OCI-LY3 (cell line): ENCODE measurements around the gene PHC3.

ENCODE experiments used
- H2AFZ ChIP-seq: fragments of 200-600, 300-600 bp; shearing (Covaris generic); 2 replicates; pipeline ENCODE4 v1.6.0; 2014; ENCODE audit warnings: antibody characterized with exemption, low read depth, low read length
- H3K27ac ChIP-seq: fragments of 200-600, 300-600 bp; sonication (generic); 2 replicates; pipeline ENCODE4 v1.5.1; 2014; ENCODE audit warnings: mild to moderate bottlenecking, low read length, moderate library complexity, mixed read lengths
- H3K27me3 ChIP-seq: fragments of 200-600, 300-600 bp; sonication (generic); 2 replicates; pipeline ENCODE4 v1.6.1; 2014; ENCODE audit warnings: low read depth, low read length, mixed read lengths
- H3K36me3 ChIP-seq: fragments of 200-600, 300-600 bp; sonication (generic); replicated peaks from 2 replicates; pipeline ENCODE3; 2014; ENCODE audit warnings: low read depth, low read length, mixed read lengths
- H3K4me1 ChIP-seq: fragments of 300-600, 200-600 bp; sonication (generic); 2 replicates; pipeline ENCODE4 v1.6.1; 2014; ENCODE audit warnings: low read length, mixed read lengths
- H3K4me2 ChIP-seq: fragments of 200-600, 300-600 bp; sonication (generic); 2 replicates; pipeline ENCODE4 v1.6.1; 2014; ENCODE audit warnings: low read length, mixed read lengths
- H3K4me3 ChIP-seq: fragments of 300-600, 200-600 bp; sonication (generic); 2 replicates; pipeline ENCODE4 v1.5.1; 2014; ENCODE audit warnings: antibody characterized with exemption, mild to moderate bottlenecking, low read length, moderate library complexity
- H3K79me2 ChIP-seq: fragments of 300-600, 200-600 bp; shearing (Covaris generic); 2 replicates; pipeline ENCODE4 v1.6.1; 2014; ENCODE audit warnings: mild to moderate bottlenecking, low read length, mixed read lengths
- H3K9ac ChIP-seq: fragments of 300-600, 200-600 bp; shearing (Covaris generic); 2 replicates; pipeline ENCODE4 v1.6.0; 2014; ENCODE audit warnings: mild to moderate bottlenecking, low read length, moderate library complexity
- H3K9me3 ChIP-seq: fragments of 200-600, 300-600 bp; shearing (Covaris generic); 2 replicates; pipeline ENCODE4 v1.6.1; 2014; ENCODE audit warnings: low read length, mixed read lengths; ENCODE audit not compliant: insufficient read depth
- H4K20me1 ChIP-seq: fragments of 200-600, 300-600 bp; sonication (generic); 2 replicates; pipeline ENCODE4 v1.6.1; 2016; ENCODE audit warnings: low read length, mixed read lengths; ENCODE audit not compliant: insufficient read depth
- CTCF ChIP-seq: fragments of 200-600, 300-600 bp; sonication (generic); IDR thresholded peaks from 2 replicates; pipeline ENCODE4 v1.5.1; 2014; ENCODE audit warnings: antibody characterized with exemption, low read length, low read depth
- EZH2phosphoT487 ChIP-seq: fragments of 200-600 bp; shearing (Covaris generic); IDR thresholded peaks from 2 replicates; pipeline ENCODE4 v1.6.1; 2018; ENCODE audit warnings: antibody characterized with exemption, mixed run types, low read depth

PHC3 gene

GRCh38 chr3:170225166-170225565 is 43.6 kb upstream of the PHC3 start:
- H3K27ac ChIP-seq = no peak overlapping the region

GRCh38 chr3:170222647-170223541 is 41.4 kb upstream of the PHC3 start:
- H3K9ac ChIP-seq = peak overlapping the region; percentile 74
- H3K27ac ChIP-seq = 0 out of 2 replicates have a peak overlapping the region, but pooled peaks have one; percentile 3
- peaks cover 19% of the 10 kb centered on the region for H3K79me2 ChIP-seq
- TF ChIP-seq EZH2phosphoT487 (no peak), CTCF (no peak)
- H3K4me1 ChIP-seq = peaks cover 10% of the 10 kb centered on the region
- no peaks in the 10 kb centered on the region; the same call in 1 of the 2 replicates for H4K20me1 ChIP-seq
- no peaks in the 10 kb centered on the region for H3K36me3 ChIP-seq
- peak overlapping the region; percentile 85 for H3K4me3 ChIP-seq
- H2AFZ ChIP-seq = peak overlapping the region; percentile 94
- H3K27me3 ChIP-seq = no peaks in the 10 kb centered on the region
- peak overlapping the region; percentile 81 for H3K4me2 ChIP-seq
- H3K9me3 ChIP-seq = no peaks in the 10 kb centered on the region

More at GRCh38 chr3:170225166-170225565, 43.6 kb upstream of the PHC3 start:
- Histone ChIP-seq H2AFZ (no peak overlapping the region), H3K4me1 (peaks cover 10% of the 10 kb centered on the region), H3K9ac (no peak overlapping the region), H3K4me2 (no peak overlapping the region), H4K20me1 (no peaks in the 10 kb centered on the region; the same call in 1 of the 2 replicates), H3K36me3 (no peaks in the 10 kb centered on the region), H3K79me2 (peaks cover 19% of the 10 kb centered on the region), H3K27me3 (no peaks in the 10 kb centered on the region), H3K9me3 (no peaks in the 10 kb centered on the region), H3K4me3 (no peak overlapping the region)
- TF ChIP-seq CTCF = no peak
- no peak for TF ChIP-seq EZH2phosphoT487

- H3K27ac ChIP-seq = peak within 1 kb of the TSS; percentile 46
- TF ChIP-seq CTCF = no peak
- TF ChIP-seq EZH2phosphoT487 = no peak
- peaks cover 10% of the 10 kb centered on the region for H3K4me1 ChIP-seq
- no peaks in the 10 kb centered on the region for H3K36me3 ChIP-seq
- peaks cover 19% of the 10 kb centered on the region for H3K79me2 ChIP-seq
- no peaks in the 10 kb centered on the region for H3K9me3 ChIP-seq
- H3K9ac ChIP-seq = peak within 1 kb of the TSS; percentile 74
- H3K27me3 ChIP-seq = no peaks in the 10 kb centered on the region
- H3K4me3 ChIP-seq = peak within 1 kb of the TSS; percentile 85
- H2AFZ ChIP-seq = peak within 1 kb of the TSS; percentile 94
- H4K20me1 ChIP-seq = no peaks in the 10 kb centered on the region; the same call in 1 of the 2 replicates
- H3K4me2 ChIP-seq = peak within 1 kb of the TSS; percentile 81
These were observed 40.6 kb upstream of the PHC3 start, which contains the start of gene PRKCI for GRCh38 chr3:170221924-170222646. PRKCI (plus strand) TSS chr3:170222424; CDS start chr3:170222670, 246 bp downstream.

GRCh38 chr3:170220871-170221270 is 39.3 kb upstream of the PHC3 start:
- H2AFZ ChIP-seq = no peak overlapping the region
- H4K20me1 ChIP-seq = no peaks in the 10 kb centered on the region; the same call in 1 of the 2 replicates
- TF ChIP-seq CTCF = no peak
- H3K4me2 ChIP-seq = no peak overlapping the region
- H3K36me3 ChIP-seq = no peaks in the 10 kb centered on the region
- no peak overlapping the region for H3K9ac ChIP-seq
- peaks cover 13% of the 10 kb centered on the region for H3K79me2 ChIP-seq
- H3K27me3 ChIP-seq = no peaks in the 10 kb centered on the region
- H3K27ac ChIP-seq = no peak overlapping the region
- peaks cover 10% of the 10 kb centered on the region for H3K4me1 ChIP-seq
- no peak overlapping the region for H3K4me3 ChIP-seq
- H3K9me3 ChIP-seq = no peaks in the 10 kb centered on the region
